Left forelimb (tissue), 1 donor: ENCODE measurements around the gene PRICKLE2.

Source experiments
- DNase-seq: peaks from one replicate; pipeline ENCODE4 v3.0.0-alpha.2; 2018; ENCODE audit warnings: low spot score

Gene PRICKLE2

DNA sequence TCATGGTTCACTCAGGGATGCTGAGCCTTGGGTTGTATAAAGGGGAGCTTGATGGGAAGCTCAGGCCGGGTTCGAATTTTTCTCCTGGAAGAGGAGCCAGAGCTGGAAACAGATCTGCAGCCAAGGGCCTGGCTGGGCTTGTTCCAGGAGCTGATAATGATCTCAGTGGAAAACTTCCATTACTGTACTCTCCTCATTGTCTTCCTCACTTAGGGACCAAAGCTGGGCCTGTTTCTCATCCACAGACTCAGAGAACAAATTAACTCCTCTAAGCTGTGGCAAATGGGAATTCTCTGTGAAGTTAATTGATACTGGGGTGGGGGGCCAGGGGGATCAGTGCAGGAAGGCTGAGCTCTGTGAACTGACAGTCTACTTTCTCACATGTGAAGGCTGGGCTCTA, 92.0 kb downstream of the PRICKLE2 start:
- DNase-seq = no peak

- DNase-seq = no peak
Measured at GRCh38 chr3:64131725-64132469, 93.4 kb downstream of the PRICKLE2 start.

- no peak for DNase-seq
Measured at GRCh38 chr3:64130436-64130835, 94.8 kb downstream of the PRICKLE2 start.

- no peak for DNase-seq
Measured at GRCh38 chr3:64129581-64129980, 95.7 kb downstream of the PRICKLE2 start.

DNA sequence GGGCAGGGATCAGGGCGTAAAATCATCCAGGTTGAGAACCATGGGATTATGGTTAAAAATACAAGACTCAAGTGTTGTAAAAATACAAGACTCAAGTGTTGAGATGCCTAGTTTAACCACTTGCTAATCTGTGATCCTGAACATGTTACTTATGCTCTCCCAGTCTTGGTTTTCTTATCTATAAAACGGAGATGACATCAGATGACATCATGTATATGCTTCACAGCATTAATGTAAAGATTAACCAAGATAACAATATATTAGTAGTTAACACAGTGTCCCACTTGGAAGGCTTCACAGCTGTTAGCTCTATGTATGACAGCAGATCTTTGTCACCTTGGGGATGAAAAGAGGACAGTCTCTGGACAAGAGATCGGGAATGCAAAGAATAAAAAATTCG, 96.2 kb downstream of the PRICKLE2 start:
- no peak for DNase-seq

GRCh38 chr3:64125561-64125960, 99.7 kb downstream of the PRICKLE2 start:
- DNase-seq = no peak

GRCh38 chr3:64123931-64124330, 101.3 kb downstream of the PRICKLE2 start:
- DNase-seq = no peak

GRCh38 chr3:64122476-64122875, 102.8 kb downstream of the PRICKLE2 start:
- DNase-seq = no peak

DNA sequence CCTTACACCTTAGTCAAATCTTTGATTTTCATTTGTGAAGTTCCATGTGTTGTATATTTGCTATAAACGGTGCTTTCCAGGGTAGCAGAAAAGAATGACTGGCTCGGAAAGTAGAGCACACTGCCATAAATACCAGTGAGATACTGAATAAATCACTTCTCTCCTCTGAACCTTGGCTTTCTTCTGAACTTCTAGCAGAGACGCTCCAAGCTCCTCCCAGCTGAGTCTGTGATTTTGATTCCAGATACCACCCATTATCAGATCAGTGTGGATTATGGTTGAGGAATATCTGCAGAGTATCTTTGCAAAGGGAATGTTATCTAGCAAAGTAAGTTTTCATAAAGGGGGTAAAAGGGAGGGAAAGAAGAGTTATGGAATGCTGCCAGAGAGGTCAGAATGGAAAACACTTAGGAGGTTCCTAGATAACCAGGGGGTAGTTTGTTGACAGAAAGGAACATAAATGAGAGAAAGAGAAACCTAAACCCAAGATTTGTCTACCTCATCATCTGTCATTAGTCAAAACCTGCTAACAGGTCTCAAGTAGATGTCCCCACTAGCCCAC, 103.4 kb downstream of the PRICKLE2 start:
- no peak for DNase-seq

DNA sequence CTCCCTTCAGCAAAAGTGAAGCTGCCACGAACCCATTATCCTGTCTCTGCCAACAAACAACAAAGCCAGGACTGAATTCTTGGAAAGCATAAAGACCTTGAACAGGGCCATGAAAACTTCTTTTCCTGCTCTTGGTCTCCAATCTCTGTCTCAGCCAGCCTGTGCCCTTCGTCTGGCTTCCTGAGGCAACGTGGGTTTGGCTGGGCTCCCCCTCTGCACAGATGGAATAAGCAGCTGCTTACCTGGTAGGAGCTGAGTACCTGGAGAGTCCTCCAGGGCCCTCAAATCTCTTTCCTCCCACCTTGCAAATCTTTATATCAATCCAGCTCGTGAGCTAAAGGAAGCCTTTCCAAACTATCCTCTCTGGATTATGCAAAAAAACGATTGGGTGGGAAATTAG, 104.4 kb downstream of the PRICKLE2 start:
- DNase-seq = no peak

DNA sequence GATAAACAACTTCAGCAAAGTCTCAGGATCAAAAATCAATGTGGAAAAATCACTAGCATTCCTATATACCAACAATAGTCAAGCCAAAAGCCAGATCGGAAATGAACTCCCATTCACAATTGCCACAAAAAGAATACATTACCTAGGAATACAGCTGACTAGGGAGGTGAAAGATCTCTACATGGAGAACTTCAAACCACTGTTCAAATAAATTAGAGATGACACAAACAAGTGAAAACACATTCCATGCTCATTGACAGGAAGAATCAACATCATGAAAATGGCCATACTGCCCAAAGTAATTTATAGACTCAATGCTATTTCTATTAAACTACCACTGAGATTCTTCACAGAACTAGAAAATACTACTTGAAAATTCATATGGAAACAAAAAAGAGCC, 107.8 kb downstream of the PRICKLE2 start:
- no peak for DNase-seq

- DNase-seq = no peak
Measured at GRCh38 chr3:64114651-64115050, 110.6 kb downstream of the PRICKLE2 start.

DNA sequence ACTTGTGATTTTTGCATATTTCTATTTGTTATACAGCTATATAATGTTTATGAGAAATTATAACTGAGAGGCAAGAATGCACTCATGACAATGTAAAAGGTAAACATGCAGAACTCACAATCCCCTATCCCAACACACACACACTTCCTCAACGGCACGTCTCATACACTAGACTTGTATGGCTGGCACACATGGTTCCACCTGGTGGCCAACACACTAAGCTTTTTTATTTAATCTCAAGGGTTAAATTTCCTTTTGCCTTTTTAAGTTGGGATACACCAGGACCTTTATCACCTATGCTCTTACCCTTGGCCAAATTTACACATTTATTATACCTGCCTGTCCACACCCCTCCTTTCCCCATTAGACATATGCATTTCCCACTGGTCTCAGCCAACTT, 113.4 kb downstream of the PRICKLE2 start:
- DNase-seq = no peak

DNA sequence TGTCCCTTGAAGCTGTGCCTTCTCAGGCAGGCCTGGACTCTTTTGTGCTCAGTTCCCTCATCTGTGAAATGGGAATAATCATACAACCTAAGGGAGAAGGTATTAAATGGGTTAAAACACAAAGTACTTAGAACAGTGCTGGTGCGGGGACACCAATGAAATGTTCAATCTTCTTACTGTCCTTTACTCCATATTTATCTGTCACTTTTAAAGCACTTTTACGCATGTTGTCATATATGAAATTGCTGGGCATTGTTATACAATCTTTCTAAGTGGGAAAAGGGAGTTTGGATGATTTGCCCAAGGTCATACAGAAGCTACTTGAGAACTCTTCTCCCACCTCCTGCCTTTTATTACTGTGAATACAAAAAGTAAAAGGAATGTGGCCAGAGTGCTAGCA, 114.2 kb downstream of the PRICKLE2 start:
- no peak for DNase-seq

- no peak for DNase-seq
Measured at GRCh38 chr3:64110071-64110470, 115.2 kb downstream of the PRICKLE2 start.

DNA sequence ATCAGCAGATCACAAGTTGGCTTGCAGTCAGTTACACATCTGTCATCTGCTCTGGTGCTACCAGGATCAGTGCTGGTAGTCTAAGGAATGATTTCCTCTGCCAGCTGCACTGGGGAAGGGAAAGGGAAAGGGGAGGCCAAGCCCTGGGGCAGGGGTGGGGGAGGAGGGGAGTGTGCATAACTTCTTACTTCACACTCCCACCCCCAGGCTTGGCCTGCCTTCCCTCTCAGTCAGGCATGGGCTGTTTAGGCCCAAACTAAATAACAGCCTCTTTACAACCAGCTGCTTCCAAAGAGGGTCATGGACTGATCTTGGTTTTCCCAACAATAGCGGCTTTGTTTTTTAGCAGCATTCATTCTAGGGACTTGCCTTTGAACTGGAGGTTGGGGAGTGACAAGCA, 115.8 kb downstream of the PRICKLE2 start:
- DNase-seq = no peak

- no peak for DNase-seq
Measured at GRCh38 chr3:64108784-64109317, 116.4 kb downstream of the PRICKLE2 start.

DNA sequence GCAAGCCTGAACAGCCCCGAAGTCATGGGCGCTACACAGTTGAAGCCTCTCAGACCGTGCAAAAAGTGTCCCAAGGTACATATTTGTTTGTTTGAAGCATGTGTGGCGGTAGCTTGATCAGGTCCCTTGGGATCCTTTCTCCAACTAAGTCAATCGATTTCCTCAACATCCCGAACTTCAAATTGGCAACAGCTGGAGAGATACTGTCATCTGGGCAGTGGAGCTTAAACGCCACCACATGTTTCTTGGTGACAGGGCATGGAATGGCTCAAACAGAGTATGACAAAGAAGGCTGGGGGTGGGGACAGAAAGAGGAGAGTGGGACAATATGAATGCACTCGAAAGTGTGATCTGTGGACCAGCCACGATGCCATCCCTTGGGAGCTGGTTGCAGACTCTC, 117.0 kb downstream of the PRICKLE2 start:
- no peak for DNase-seq

- DNase-seq = no peak
Measured at GRCh38 chr3:64107190-64107589, 118.1 kb downstream of the PRICKLE2 start.

DNA sequence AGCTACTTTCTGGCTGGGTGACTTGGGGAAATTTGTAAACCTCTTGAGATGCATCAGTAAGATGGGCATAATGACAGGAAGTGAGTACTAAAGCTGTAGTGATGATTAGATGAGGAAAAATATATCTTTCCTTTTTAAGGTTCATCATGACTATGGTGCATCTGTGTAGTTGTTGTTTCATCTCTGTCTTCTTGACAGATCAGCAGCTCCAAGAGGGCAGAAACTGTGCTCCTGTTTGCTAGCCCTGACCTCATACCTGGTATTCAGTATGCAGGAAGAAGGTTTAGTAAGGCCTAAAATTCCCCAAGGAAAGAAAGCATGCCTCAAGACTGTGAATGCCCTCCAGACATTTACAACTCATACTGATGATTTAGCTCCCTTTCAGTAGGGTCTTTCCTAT, 119.5 kb downstream of the PRICKLE2 start:
- DNase-seq = no peak

- DNase-seq = no peak
Measured at GRCh38 chr3:64104691-64105111, 120.6 kb downstream of the PRICKLE2 start.

DNA sequence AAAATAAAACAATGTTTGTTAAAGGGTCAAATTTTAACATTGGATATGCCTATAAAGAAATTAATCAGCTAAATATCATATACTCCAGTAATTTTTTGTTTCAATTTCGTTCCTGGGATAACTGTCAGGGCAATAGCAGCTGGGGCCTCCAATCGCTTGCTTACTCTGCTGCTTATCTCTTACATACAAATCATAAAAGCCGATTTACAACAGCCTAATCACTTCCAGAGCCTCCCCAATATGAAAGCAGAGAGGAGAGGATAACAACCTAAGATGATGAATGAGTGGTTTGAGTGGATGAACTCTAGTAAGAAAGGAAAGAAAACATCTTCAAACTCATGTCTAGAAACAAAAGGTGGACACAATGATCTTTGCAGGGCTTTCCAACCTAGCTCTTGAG, 121.3 kb downstream of the PRICKLE2 start:
- DNase-seq = no peak

GRCh38 chr3:64103131-64103530, 122.1 kb downstream of the PRICKLE2 start:
- DNase-seq = no peak

DNA sequence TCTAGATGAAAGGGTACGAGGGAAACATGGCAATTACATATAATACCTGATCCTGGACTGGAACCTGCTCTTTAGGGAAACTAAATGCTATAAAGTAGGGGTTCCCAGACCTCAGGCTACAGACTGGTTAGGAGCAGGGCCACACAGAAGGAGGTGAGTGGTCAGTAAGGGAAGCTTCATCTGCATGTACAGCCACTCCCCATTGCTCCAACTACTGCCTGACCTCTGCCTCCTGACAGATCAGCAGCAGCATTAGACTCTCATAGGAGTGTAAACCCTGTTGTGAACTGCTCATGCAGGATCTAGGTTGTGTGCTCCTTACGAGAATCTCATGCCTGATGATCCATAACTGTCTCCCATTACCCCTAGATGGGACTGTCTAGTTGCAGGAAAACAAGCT, 123.1 kb downstream of the PRICKLE2 start:
- no peak for DNase-seq
